ENCODE measurements around the gene LSAMP. TPM values are rescaled to one million over a fixed set of nuclear protein-coding genes. Genes with fewer than 3 reads are reported as not detected.

Gene LSAMP
- polyA plus RNA-seq, 2 of the 4 experiments (the other 2 are of a cell fraction): 0.12 to 0.53 TPM

DNA sequence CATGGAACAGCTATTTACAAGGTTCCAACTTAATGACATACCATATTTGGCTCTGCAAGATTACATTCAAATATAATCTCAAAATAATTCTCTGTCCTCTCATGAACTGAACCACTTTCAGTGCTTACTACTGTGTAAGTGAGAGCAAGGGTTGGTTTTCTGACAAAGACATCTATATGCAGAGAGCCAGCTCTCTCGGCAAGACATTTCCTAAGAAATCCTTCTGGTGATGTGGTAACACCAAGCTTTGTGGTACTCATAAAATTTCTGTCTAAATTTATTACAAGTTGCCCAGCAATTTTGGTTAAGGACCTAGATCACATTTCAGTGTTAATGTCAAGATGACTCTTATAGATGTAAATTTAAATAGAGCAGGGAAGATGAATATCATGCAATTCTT lies 637.0 kb downstream of the LSAMP start:
- TF ChIP-seq TFCP2L1 (CRISPR knock-in tag; IDR thresholded peaks at IDR 0.05): no peak
- no peak for TF ChIP-seq FOSB (CRISPR knock-in tag; IDR thresholded peaks at IDR 0.05)
- TF ChIP-seq HOXB13 (CRISPR knock-in tag; IDR thresholded peaks at IDR 0.05; ENCODE audit: low read depth): no peak
- no peak for TF ChIP-seq POLR2AphosphoS2 (conservative IDR thresholded peaks at IDR 0.05; ENCODE audit: low read length)
- no peak for TF ChIP-seq NFE2L2 (conservative IDR thresholded peaks at IDR 0.05; ENCODE audit: low read length)
- TF ChIP-seq EHMT2 (IDR thresholded peaks at IDR 0.05; ENCODE audit: low read depth): no peak
- no peak for TF ChIP-seq ZNF302 (CRISPR knock-in tag; IDR thresholded peaks at IDR 0.05)
- TF ChIP-seq JUN (IDR thresholded peaks at IDR 0.05): no peak
- TF ChIP-seq SREBF2 (IDR thresholded peaks at IDR 0.05): no peak
- TF ChIP-seq CTCF (IDR thresholded peaks at IDR 0.05): no peak
- TF ChIP-seq NPAS2 (CRISPR knock-in tag; IDR thresholded peaks at IDR 0.05; ENCODE audit: borderline replicate concordance): no peak
- no peak for TF ChIP-seq ZC3H11A (IDR thresholded peaks at IDR 0.05)
- no peak for TF ChIP-seq PHF8 (IDR thresholded peaks at IDR 0.05; ENCODE audit: borderline replicate concordance, low read depth)
- no peak for TF ChIP-seq EHF (CRISPR knock-in tag; IDR thresholded peaks at IDR 0.05)
- TF ChIP-seq, protein P1, sequence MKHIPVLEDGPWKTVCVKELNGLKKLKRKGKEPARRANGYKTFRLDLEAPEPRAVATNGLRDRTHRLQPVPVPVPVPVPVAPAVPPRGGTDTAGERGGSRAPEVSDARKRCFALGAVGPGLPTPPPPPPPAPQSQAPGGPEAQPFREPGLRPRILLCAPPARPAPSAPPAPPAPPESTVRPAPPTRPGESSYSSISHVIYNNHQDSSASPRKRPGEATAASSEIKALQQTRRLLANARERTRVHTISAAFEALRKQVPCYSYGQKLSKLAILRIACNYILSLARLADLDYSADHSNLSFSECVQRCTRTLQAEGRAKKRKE (CRISPR knock-in tag; IDR thresholded peaks at IDR 0.05; ENCODE audit: low read depth): no peak
- no peak for TF ChIP-seq RAD21 (conservative IDR thresholded peaks at IDR 0.05 in 1 of 2, IDR thresholded peaks at IDR 0.05 in 1 of 2)
- no peak for TF ChIP-seq FOXS1 (CRISPR knock-in tag; IDR thresholded peaks at IDR 0.05)
- TF ChIP-seq USF2 (IDR thresholded peaks at IDR 0.05): no peak
- TF ChIP-seq RNF2 (IDR thresholded peaks at IDR 0.05; ENCODE audit: borderline replicate concordance, low read depth): no peak
- TF ChIP-seq PBX3 (IDR thresholded peaks at IDR 0.05): no peak
- Histone ChIP-seq H3K27ac (0 out of 6 replicates have a peak overlapping the region, but pooled peaks of 1 of the 2 experiments have one; percentile 27), H3K9me3 (no peaks in the 10 kb centered on the region), H3K4me3 (no peak overlapping the region), H3K4me1 (peaks cover 37% of the 10 kb centered on the region), H3K4me2 (no peak overlapping the region)
- POLR2A ChIA-PET: no interaction called here
- CTCF ChIA-PET: interaction anchor here (0.9 to 1.6 kb wide), 3 partner anchors 9 to 25 kb away, joined by 3 to 6 read pairs (median 4); no protein-coding TSS in a partner anchor
- FAIRE-seq: no peak
- WGBS (ENCODE audit: missing lambda C conversion rate): 89% methylated on average over 1 of the region's 1 CpG
- no peak for DNase-seq (ENCODE audit: low read depth in 1 of 2, low spot score in 1 of 2)
- ATAC-seq: no peak

DNA sequence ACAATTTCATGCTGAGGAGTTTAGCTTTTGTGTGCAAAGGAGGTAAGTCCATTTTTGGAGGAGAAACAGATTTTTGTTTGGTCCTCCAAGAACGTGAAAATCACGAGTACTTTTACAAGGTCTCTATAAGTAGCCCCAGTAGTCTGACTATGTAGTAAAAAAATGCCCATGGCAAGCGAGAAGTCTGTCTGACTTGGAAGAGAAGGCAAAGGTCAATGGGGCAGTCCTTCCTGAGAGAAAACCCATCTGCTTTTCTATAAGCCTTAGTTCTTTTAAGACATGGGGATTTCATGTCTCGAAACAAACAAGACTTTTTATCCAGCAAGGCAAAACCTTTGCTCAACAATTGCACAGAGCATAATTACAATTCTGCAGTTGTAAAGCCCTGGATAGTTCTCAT lies 638.8 kb downstream of the LSAMP start:
- no peak for TF ChIP-seq FOSL2 (IDR thresholded peaks at IDR 0.05)
- TF ChIP-seq FOSL2 (CRISPR knock-in tag; IDR thresholded peaks at IDR 0.05): no peak
- no peak for TF ChIP-seq RNF2 (IDR thresholded peaks at IDR 0.05; ENCODE audit: borderline replicate concordance, low read depth)
- no peak for TF ChIP-seq CHD4 (IDR thresholded peaks at IDR 0.05; ENCODE audit: borderline replicate concordance)
- TF ChIP-seq, protein P2, sequence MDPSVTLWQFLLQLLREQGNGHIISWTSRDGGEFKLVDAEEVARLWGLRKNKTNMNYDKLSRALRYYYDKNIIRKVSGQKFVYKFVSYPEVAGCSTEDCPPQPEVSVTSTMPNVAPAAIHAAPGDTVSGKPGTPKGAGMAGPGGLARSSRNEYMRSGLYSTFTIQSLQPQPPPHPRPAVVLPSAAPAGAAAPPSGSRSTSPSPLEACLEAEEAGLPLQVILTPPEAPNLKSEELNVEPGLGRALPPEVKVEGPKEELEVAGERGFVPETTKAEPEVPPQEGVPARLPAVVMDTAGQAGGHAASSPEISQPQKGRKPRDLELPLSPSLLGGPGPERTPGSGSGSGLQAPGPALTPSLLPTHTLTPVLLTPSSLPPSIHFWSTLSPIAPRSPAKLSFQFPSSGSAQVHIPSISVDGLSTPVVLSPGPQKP (IDR thresholded peaks at IDR 0.05; ENCODE audit: low read depth, low read length): no peak
- no peak for TF ChIP-seq HMGXB4 (CRISPR knock-in tag; IDR thresholded peaks at IDR 0.05; ENCODE audit: borderline replicate concordance)
- no peak for TF ChIP-seq CBX8 (IDR thresholded peaks at IDR 0.05)
- Histone ChIP-seq H3K27ac (peak overlapping the region in 1 of 2 experiments; percentile 22; a peak in 1 of 6 replicates), H3K4me1 (peaks cover 38% of the 10 kb centered on the region), H3K4me3 (no peak overlapping the region), H3K9me3 (no peaks in the 10 kb centered on the region), H3K4me2 (no peak overlapping the region)
- no peak for FAIRE-seq
- ChIA-PET CTCF (no interaction called here), POLR2A (no interaction called here)
- no peak for ATAC-seq
- no peak for DNase-seq (ENCODE audit: low read depth in 1 of 2, low spot score in 1 of 2)
- 83% methylated on average over 4 of the region's 4 CpGs for WGBS (ENCODE audit: missing lambda C conversion rate)
